ENCODE data around the gene KCNIP3.

The KCNIP3 gene

GRCh38 chr2:95296011-95296410 lies 1.1 kb upstream of the KCNIP3 start:
- no peak for DNase-seq (ENCODE audit: low spot score)

DNA sequence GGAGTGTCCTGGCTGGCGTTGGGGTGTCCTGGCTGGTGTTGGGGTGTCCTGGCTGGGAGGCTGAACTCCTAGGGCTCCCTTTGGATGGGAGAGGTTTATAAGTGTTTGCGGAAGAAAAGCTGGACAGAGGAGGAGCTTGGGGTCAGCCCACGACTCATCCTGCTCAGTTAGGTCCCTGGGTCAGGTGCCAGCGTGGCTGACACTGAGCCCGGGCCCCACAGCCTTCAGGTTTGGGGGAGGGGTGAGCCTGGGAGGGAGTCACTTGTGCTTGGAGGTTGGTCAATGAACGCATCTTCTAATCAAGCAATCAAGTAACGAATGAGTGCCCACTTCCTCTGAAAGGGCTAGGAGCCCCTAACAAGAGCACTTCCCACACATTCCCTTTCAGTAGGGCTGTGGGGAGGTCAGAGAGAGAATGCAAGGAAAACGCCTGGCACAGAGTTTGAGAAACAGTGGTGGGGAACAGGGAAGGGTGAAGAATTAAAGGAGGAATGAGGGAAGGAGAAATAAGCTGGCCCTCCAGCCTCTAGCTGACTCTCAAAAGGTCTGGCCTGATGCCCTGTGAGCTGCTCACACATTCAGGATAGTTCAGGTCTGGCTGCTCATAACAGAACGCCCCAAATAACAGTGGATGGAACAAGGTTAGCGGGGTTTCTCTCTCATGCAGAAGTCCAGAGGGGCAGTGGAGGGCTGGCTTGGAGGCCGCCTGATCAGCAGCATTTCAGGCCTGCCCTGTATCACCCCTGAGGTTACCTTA lies 670 bp downstream of the KCNIP3 start:
- DNase-seq (ENCODE audit: low spot score): no peak

GRCh38 chr2:95298486-95299111 lies 1.5 kb downstream of the KCNIP3 start:
- no peak for DNase-seq (ENCODE audit: low spot score)

DNA sequence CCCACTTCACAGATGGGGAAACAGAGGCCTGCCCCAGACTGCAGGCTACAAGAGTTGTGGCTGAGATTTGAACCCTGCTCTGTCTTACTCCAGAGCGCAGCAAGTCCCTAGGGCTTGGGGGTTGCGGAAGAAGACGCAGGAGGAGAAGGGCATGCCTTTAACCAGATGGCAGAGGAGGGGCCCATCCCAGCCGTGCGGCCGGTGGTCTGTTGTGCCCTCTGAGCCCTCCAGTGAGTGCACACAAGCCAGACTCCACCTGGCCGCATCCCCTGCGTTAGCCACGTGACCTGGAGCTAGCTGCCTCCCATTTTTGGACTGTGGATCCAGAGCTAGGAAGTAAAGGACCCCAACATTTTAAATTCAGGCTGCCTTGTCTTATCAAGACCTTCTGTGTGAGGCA lies 2.8 kb downstream of the KCNIP3 start:
- no peak for DNase-seq (ENCODE audit: low spot score)

- no peak for DNase-seq (ENCODE audit: low spot score)
These were observed 3.3 kb downstream of the KCNIP3 start for GRCh38 chr2:95300450-95300849.

- no peak for DNase-seq (ENCODE audit: low spot score)
These were observed 4.0 kb downstream of the KCNIP3 start for GRCh38 chr2:95301186-95301585.

DNA sequence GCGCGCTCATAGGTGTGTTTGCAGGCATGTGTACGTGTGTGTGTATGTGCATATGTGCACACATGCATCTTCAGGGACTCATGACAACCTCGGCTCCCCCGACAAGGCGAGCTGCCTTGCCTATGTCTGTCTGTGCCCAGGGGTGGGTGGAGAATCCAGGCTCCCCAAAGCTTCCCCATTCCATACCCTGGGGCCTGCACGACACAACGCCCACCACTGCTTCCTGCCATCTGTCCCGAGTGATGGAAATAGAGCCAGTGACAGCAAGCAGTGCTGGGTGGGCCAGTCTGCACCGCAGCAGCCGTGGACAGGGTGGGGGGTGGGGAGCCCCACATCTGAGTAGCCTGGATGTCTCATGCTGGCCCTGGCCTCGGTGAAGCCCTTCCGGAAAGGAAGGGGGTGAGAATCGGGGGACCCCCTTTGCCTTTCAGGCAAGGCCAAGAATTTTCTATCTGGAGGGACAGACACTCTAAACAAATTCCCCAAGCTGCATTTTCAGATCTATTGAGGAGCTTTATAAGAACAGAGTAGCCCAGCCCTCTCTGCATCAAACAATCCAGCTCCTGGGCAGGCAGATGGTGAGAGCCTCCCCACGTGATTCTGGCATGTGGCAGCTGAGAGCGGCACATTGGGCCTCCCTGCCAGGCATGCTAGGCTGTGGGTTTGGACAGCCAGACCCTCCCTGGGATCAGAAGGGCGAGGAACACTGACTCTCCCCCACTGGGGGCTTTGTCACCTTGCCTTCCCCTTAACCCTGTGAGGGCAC lies 4.9 kb downstream of the KCNIP3 start:
- no peak for DNase-seq (ENCODE audit: low spot score)

DNA sequence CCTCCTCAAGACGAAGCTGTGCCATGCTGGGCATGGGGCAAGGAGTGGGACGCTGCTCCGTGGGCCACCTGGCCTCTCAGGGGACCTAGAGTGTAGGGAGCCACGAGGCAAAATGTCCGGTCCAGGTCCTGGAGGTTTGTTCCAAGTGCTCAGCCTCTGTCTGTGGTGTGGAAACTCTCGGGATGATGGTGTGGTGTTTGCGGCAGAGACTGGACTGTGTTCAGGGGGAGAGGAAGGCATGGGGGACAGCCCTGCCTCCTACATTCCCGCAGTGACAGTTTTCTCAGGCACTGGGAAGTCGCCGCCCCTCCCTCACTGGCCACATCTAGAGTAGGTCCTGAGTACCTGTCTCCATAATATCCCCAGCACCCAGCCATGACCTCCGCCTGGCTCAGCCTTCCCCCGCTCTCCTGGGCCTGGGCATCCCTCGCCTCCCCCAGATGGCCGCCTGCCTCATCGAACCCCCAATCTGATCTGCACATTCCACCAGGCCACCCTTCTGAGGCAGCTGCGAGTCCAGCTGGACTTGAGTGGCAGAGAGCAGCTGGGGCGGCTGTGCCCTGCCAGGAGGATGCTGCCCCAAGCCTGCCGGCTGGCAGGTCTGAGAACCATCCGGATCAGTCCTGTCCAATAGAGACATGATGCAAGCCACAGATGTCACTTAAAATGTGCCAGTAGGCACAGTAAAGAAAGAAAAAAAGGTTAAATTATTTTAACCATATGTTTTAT lies 6.2 kb downstream of the KCNIP3 start:
- no peak for DNase-seq (ENCODE audit: low spot score)

- DNase-seq (ENCODE audit: low spot score): no peak
These were observed 8.4 kb downstream of the KCNIP3 start for GRCh38 chr2:95305380-95306061.

- no peak for DNase-seq (ENCODE audit: low spot score)
These were observed 9.3 kb downstream of the KCNIP3 start for GRCh38 chr2:95306336-95306895.

DNA sequence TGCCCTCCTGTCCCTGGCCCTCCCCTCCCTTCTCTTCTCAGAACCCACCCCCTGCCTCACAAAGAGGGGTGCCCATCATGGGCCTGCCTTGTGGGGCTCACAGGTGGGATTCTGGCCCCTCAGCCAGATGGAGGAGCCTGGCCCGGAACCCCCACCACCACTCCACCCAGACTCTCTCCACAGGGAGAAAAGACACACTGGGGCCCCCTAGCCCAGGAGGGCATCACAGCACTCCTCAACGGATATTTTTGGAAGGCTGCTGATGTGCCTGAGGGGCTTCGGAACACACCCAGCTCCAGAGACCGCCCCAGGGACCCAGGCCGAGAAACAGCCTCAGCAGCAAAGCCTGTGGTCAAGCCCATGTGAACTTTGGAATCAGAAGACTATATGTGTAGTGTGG lies 9.9 kb downstream of the KCNIP3 start:
- no peak for DNase-seq (ENCODE audit: low spot score)

GRCh38 chr2:95307878-95308277 lies 10.7 kb downstream of the KCNIP3 start:
- no peak for DNase-seq (ENCODE audit: low spot score)

DNA sequence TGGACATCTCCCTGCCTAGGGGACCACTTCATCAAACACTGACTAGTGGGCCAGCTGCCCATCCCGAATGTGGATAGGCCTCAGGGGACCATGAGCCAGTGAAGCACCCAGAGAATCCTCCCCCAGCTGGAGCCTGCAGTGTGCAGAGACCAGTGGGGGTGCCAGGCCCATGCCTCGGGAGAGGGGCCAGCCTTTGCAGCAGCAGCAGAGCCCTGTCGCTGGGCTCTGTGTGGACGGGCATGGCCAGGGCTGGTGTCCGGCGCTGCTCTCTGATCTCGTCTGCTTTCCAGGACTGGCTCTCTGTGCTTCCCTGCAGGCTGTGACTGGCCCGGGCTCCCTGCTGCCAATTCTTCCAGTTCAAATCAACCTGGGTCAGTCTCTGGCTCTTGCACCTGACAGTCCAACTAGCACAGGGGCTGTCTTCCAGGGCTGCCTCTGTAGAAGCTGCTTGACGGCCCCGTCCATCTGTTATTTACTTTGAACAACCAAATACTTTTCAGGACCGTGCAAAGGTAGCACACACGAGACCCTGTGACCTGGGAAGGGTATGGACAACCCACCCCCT lies 11.4 kb downstream of the KCNIP3 start:
- DNase-seq (ENCODE audit: low spot score): no peak

DNA sequence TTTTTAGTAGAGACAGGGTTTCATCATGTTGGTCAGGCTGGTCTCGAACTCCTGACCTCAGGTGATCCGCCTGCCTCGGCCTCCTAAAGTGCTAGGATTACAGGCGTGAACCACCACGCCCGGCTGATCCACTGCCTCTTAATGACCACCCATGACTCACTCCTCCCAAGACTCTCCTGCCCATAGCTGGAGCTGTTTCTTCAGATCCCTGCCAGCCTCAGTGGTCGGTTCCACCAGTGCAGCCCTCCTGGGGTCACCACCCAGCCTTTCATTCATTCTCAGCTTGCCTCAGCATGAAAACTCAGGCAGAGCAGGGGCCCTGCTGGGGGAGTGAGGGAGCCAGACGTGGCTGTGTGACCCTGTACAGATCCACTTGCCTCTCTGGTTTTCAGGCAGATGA lies 12.5 kb downstream of the KCNIP3 start:
- no peak for DNase-seq (ENCODE audit: low spot score)

- DNase-seq (ENCODE audit: low spot score): no peak
These were observed 13.1 kb downstream of the KCNIP3 start for GRCh38 chr2:95310216-95310615.

DNA sequence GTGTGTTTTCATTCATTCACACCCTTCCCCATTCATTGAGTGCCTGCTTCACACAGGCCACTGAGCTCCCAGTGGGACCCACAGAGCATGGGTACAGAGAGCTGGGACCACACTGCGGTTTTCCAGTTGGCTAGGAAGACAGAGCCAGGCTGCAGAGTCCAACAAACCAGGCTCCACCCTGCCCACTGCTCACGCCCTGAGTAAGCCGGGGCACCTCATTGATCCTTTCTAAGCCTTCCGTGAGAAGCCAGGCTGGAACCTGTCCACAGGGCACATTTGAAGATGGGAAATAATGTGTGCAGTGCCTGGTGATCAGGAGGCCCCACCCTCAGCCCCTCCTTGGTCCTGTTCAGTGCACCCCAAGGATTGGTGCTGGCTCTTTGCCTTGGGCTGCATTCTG lies 13.5 kb downstream of the KCNIP3 start:
- no peak for DNase-seq (ENCODE audit: low spot score)

GRCh38 chr2:95311815-95312542 lies 14.8 kb downstream of the KCNIP3 start:
- DNase-seq (ENCODE audit: low spot score): no peak

DNA sequence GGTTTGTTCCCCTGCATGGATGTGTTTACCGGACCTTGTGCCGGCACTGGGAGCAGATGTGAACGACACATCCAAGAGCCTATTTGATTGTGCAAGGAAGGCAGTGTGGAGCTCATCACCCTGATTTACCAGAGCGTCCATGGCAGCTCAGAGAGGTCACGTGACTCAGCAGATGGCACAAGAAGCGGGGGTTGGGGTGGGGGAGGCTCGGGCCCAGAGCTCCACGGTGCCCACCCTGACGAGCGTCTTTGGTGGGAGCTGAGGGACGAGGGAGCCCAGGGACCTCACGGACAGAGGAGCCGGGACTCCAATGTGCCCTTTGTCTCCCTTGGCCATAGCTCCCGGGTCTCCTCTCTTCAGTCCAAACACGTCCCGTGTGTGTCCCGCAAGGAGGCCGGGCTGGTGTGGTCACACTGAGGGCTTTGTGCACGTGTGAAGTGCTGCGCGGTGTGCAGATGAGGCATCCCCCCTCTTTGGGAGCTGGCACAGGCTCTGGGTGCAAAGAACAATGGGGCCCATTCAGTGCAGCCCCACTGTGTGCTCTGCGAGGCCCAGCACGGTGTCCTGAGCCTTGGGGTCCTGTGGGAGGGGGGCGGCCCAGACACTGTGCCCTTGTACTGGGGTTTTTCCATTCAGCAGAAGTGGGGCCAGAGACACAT lies 15.5 kb downstream of the KCNIP3 start:
- DNase-seq (ENCODE audit: low spot score): no peak

DNA sequence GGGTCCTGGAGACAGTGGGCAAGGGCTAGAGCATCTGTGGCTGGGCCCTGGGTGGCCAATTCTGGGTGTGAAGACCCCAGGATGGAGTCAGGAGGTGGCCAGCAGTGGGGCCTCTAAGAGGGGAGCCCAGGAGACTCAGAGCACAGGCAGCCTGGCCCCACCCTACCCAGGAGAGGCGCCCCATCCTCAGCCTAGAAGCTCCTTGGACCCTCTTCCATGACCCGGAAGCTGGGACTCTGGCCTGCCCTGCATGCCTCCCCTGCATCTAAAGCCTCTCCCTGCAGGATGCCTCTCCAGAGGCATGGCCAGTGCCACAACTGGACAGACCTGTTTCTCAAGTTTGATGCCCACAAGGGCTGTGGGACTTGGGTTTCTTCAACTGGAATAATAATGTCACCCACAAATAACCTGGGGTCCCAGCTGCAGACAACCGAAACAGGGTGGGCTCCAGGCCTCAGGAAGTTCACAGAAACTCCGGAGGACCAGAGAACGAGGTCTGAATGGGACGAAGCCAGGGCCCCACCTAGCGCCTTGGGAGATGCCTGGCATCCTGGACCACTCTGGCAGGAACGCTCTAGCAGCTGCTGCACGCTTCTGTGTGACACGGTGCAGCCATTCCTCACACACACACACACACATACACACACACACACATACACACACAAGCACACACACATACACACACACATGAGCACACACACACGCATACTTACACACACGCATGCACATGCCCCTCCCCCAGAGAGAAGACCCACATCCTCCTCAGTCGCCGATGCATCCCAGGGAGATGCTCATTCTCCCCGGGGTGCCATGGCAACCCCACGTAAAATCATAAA lies 16.4 kb downstream of the KCNIP3 start:
- no peak for DNase-seq (ENCODE audit: low spot score)
